Peyer's patch (tissue), 4 donors: Measurements from ENCODE around the gene ZNRF1. TPM values are rescaled to one million over a fixed set of nuclear protein-coding genes. Genes with fewer than 3 reads are reported as not detected.

Source experiments
- DNase-seq, 3 donors: peaks; one replicate each; pipeline ENCODE4 v3.0.0-alpha.2; 2017 to 2019
- H3K27ac ChIP-seq, 4 donors: fragments of 200-600 bp; sonication (generic); one replicate each; pipeline ENCODE4 v1.5.1; 2016 to 2019
- H3K27me3 ChIP-seq, 2 donors: fragments of 200-600 bp; sonication (generic); one replicate each; pipeline ENCODE4 v1.5.1; 2019
- H3K36me3 ChIP-seq, 3 donors: fragments of 200-600 bp; sonication (generic); one replicate each; pipeline ENCODE4 v1.5.1; 2016 to 2019
- H3K4me1 ChIP-seq, 4 donors: fragments of 200-600 bp; sonication (generic); one replicate each; pipeline ENCODE4 v1.5.1; 2016 to 2019
- H3K4me3 ChIP-seq, 4 donors: fragments of 200-600 bp; sonication (generic); 1 replicate in 3 of 4; 2 replicates in 1 of 4; pipeline ENCODE4 v1.5.1; 2016 to 2019; ENCODE audit warnings: mild to moderate bottlenecking in 1 of 4
- H3K9me3 ChIP-seq, 4 donors: fragments of 200-600 bp; sonication (generic); one replicate each; pipeline ENCODE4 v1.5.1; 2016 to 2019; ENCODE audit warnings: mild to moderate bottlenecking in 1 of 4
- CTCF ChIP-seq, 6 experiments: fragments of 450-650 bp in 4 of 6; fragments of 200-600 bp in 2 of 6; sonication (generic) in 1 of 6; IDR thresholded peaks; one replicate each; pipeline ENCODE4 v1.5.1; 2017 to 2019; ENCODE audit warnings: antibody characterized with exemption in 6 of 6, mild to moderate bottlenecking in 3 of 6, moderate library complexity in 1 of 6
- POLR2A ChIP-seq, 2 donors: fragments of 450-650 bp; IDR thresholded peaks; one replicate each; pipeline ENCODE4 v1.5.1; 2017; ENCODE audit warnings: antibody characterized with exemption in 2 of 2, mild to moderate bottlenecking in 2 of 2, moderate library complexity in 2 of 2
- total RNA-seq, 4 donors: library from RNA; depleted of rRNA; stranded (reverse); fragments of >200 nt; gene quantifications; one replicate each; pipeline ENCODE4 v1.1.0, GENCODE V29; 2016

ZNRF1 gene
- total RNA-seq, 4 donors from 2014 or later, result 10.7 to 32.7 (median 16.4) TPM

GRCh38 chr16:75078886-75079285 lies 80.1 kb downstream of the ZNRF1 start:
- H3K4me1 ChIP-seq, result peaks cover 0 to 19% (median 9%) of the 10 kb centered on the region in 4 donors
- H3K9me3 ChIP-seq, result no peaks in the 10 kb centered on the region
- no peaks in the 10 kb centered on the region for H3K27me3 ChIP-seq
- no peaks in the 10 kb centered on the region for H3K36me3 ChIP-seq
- no peak overlapping the region for H3K4me3 ChIP-seq
- H3K27ac ChIP-seq, result no peak overlapping the region
- no peak for DNase-seq
- TF ChIP-seq POLR2A (IDR thresholded peaks at IDR 0.05), result no peak
- TF ChIP-seq CTCF (IDR thresholded peaks at IDR 0.05), result no peak

- no peaks in the 10 kb centered on the region for H3K9me3 ChIP-seq
- H3K4me1 ChIP-seq, result peaks cover 0 to 19% (median 9%) of the 10 kb centered on the region in 4 donors
- TF ChIP-seq CTCF (IDR thresholded peaks at IDR 0.05), result no peak
- TF ChIP-seq POLR2A (IDR thresholded peaks at IDR 0.05), result no peak
- DNase-seq, result no peak
- no peaks in the 10 kb centered on the region for H3K27me3 ChIP-seq
- no peak overlapping the region for H3K27ac ChIP-seq
- no peaks in the 10 kb centered on the region for H3K36me3 ChIP-seq
- no peak overlapping the region for H3K4me3 ChIP-seq
Observed at GRCh38 chr16:75079346-75079926, 80.6 kb downstream of the ZNRF1 start.

- no peak overlapping the region for H3K4me3 ChIP-seq
- no peak for TF ChIP-seq CTCF (IDR thresholded peaks at IDR 0.05)
- TF ChIP-seq POLR2A (IDR thresholded peaks at IDR 0.05), result no peak
- H3K36me3 ChIP-seq, result no peaks in the 10 kb centered on the region
- no peaks in the 10 kb centered on the region for H3K9me3 ChIP-seq
- H3K27me3 ChIP-seq, result no peaks in the 10 kb centered on the region
- DNase-seq, result no peak
- H3K4me1 ChIP-seq, result peaks cover 0 to 11% (median 6%) of the 10 kb centered on the region in 4 donors
- no peak overlapping the region for H3K27ac ChIP-seq
Observed at GRCh38 chr16:75080205-75081029, 81.6 kb downstream of the ZNRF1 start.

GRCh38 chr16:75081179-75081859 lies 82.5 kb downstream of the ZNRF1 start:
- H3K4me3 ChIP-seq, result no peak overlapping the region
- no peaks in the 10 kb centered on the region for H3K9me3 ChIP-seq
- no peaks in the 10 kb centered on the region for H3K36me3 ChIP-seq
- no peaks in the 10 kb centered on the region for H3K27me3 ChIP-seq
- H3K27ac ChIP-seq, result no peak overlapping the region
- DNase-seq, result no peak
- peaks cover 0 to 2% (median 0%) of the 10 kb centered on the region in 4 donors for H3K4me1 ChIP-seq
- TF ChIP-seq POLR2A (IDR thresholded peaks at IDR 0.05) (no peak), CTCF (IDR thresholded peaks at IDR 0.05) (no peak)

- H3K27ac ChIP-seq, result no peak overlapping the region
- TF ChIP-seq CTCF (IDR thresholded peaks at IDR 0.05) (no peak), POLR2A (IDR thresholded peaks at IDR 0.05) (no peak)
- no peaks in the 10 kb centered on the region for H3K27me3 ChIP-seq
- H3K4me3 ChIP-seq, result no peak overlapping the region
- DNase-seq, result no peak
- H3K9me3 ChIP-seq, result no peaks in the 10 kb centered on the region
- peaks cover 0 to 20% (median 0%) of the 10 kb centered on the region in 4 donors for H3K4me1 ChIP-seq
- H3K36me3 ChIP-seq, result no peaks in the 10 kb centered on the region
Observed at GRCh38 chr16:75083813-75084212, 85.0 kb downstream of the ZNRF1 start.
